GM19324 (cell line): Measurements from ENCODE around the gene ASPG.
"Not testable (repeated sequence)": the region's sequence is repeated elsewhere in the genome, so short reads cannot be mapped to it uniquely, and the experiment has no call there.

ENCODE experiments used
- ATAC-seq: cut with Tn5 transposase; IDR thresholded peaks from one replicate; pipeline ENCODE4 v1.9.1; 2021; ENCODE audit warnings: mild to moderate bottlenecking, moderate library complexity; ENCODE audit not compliant: unreplicated experiment, low FRiP score

The ASPG gene

DNA sequence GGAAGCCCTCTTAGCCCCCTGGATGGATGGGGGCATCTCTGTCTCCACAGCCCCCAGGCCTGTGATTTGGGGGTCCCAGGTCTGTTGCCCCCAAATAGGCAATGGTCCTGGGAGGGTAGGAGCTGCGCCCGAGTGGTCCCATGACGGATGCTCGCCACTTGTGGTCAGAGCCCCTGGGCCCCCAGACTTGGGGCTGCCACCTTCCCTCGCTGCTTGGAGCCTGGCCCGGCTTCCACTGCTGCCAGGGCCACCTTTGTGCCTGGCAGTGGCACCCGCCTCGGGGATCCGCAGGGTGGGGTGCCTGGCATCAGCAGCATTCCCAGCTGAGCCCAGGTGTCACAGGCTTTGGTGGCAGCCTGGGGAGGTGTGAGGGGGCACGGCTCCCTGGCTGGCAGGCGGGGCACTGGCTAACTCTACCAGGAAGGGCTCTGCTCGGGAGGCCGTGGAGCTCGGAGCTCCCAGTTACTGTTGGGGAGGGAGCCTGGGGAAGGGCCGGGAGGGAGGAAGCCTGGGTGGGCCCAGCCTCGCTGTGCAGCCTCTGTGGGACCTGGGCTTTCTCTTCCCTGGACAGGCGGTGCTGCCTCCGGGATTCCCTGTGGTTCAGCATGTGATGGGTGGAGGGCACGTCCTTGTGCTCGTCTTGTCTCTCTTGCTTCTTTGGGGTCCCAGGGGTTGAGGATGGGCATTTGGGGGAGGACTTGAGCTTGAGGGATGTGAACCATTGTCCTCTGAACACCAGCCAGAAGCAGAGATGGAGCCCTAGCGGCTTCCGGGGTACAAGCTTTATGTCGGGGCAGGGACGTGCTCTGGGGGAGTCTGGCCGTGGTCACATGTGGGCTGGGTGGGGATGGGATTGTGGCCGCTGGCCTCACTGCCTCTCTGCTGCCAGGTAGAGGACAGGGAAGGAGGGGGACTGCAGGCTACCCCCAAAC lies 58.3 kb downstream of the ASPG start:
- no peak for ATAC-seq

DNA sequence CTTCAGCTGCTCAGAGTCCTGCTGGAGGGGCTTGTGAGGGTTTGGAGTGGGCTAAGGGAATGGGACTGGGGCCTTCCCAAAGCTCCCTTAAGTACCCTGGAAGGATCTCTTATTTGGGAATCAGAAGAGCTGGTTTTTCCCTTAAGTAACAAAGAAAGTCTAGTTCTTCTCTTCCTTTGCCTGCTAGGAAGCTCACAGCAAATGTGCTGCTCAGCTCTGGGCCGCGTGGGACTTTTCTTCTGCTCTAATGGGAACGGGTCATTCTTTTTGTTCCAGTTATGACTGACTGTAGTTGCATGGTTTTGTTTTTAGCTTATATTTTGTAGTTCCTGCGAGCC lies 58.9 kb downstream of the ASPG start:
- ATAC-seq = no peak

DNA sequence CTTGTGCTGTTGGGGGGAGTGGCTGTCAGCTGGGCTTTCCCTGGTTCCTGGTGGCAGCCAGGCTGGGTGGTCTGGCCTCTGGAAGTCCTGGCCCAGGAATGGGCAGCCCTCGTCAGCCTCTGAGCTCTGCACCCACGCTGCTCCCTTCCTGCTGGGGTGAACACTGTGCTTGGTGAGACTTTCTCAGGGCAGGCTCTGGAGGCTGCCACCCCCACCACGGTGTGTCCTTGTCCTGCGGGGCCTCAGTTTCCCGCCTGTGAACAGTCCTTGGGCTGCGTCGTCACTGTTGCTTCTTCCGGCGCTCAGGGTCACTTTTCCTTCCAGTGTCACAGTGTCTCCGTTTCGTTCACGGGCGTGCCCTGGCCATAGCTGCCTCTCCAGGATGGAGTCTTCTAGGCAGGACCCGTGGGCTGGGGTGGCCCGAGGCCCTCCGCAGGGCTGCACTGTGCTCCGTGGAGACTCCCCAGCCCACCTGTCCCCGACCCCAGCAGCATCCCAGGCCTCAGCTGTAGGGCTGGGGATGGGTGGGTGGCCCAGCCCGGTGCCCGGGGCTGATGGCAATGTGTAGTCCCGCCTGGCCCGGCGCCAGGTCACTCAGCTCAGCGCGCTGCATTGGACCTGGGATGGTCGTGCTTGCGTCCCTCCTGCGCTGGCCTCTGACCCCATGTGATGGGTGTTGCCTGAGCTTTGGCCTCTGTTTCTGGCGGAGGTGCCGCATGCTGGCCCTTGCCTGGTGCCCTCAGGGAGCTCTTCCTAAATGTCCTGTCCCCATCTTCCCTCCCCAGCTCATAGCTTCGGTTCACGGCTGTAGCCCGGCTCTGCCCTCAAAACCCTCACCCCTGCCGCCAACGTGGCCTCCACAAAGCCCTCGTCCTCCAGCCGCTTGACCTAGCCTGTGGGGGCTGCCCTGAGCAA lies 59.7 kb downstream of the ASPG start:
- no peak for ATAC-seq

DNA sequence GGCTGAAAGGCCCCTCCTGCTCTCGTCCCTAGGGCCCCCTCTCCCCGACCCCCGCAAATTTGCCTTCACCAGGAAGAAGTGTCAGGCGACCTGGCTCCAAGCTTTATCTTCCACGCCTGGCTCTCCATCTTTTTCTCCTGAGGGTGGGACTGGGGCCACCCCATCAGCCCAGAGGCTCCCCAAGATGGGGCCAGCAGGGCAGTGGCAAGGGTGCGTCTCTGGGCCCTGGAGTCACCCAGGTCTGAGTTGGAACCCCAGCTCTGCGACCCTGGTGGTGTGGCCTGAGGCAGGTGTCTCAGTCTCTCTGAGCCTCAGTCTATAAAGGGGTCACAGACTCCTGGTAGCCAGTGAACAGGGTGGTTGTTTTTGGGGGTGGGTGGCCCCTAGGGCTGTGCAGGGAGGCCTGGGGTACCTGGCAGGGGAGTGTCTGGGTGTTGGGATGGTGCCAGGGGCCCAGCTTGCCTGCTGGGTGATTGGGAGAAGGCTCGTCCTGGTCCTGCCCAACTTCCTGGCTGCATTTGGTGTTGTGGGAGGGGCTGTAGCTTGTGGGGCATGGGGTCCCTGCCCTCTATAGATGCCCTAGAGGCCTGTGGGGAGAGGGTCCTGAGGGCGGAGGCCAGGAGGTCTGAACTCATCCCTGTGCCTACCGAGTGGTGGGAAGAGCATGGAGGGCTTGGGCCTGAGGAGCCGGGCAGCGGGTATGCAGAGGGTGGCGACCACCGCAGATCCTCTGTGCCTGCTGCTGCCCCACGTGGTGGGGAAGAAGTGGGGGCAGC lies 60.5 kb downstream of the ASPG start:
- ATAC-seq = no peak

DNA sequence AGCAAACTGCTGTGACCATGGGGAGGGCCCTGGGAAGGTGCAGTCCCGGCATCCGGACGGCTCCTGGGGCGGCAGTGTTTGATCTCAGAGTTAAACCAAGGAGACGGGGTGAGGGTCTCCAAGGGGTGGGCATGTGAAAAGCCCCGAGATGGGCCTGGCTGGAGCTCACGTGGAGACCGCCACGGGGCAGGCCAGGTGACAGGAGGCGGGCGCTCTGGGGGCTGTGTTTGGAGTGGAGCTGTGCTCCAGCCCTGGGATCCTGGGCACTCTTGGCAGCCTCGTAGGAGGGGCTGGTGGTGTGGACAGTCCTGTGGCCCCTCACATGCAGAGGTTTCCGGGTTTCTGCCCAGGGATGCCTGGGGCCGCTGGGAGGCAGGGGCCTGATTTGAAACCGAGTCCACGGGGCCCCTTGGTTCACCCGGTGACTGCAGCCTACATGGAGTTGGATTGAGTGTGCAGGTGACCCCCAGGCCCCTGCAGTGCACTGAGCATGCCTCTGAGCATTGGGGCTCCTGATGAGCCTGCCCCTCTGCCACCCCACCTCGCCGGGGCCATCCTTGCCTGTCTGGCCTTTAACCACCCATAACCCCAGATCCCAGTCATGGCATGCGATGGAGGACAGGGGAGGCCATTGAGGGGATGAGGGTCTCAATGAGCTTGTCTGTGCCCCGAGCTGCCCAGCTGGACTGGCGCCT lies 61.3 kb downstream of the ASPG start:
- no peak for ATAC-seq

DNA sequence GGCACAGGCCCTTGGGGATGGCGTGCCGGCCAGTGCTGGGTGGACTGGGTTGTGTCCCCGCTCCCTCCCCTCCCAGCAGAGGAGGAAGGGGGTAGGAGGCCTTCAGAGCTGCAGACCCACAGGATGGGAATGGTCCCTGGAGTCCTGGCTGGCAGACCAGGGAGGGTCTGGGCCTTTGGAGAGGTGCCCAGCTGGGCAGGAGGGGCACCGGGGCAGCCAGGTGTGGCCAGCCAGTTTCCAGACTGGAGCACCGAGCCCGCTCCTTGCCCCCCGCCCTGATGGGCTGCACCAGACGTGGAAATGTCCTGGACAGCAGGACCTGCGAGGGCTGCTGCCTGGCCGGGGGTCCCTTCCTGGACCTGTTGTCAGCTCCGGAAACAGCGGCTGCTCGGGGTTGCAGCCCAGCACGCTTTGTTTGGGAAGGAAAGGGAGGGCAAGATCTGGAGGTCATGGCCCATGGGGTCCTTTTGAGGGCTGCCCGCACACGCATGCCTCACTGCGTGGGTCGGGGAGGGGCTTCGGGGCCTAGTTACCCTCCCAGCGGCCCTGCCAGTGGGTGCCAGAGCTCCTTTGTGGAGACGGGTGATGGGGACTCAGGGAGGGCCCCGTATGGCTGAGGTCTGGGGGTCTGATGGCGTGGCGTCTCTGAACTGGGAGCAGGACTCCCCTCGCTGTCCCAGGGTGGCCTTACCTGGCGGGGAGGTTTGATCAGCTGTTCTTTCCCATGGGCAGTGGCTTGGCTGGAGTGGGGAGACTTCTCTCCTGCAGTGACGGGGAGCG lies 62.0 kb downstream of the ASPG start:
- no peak for ATAC-seq

DNA sequence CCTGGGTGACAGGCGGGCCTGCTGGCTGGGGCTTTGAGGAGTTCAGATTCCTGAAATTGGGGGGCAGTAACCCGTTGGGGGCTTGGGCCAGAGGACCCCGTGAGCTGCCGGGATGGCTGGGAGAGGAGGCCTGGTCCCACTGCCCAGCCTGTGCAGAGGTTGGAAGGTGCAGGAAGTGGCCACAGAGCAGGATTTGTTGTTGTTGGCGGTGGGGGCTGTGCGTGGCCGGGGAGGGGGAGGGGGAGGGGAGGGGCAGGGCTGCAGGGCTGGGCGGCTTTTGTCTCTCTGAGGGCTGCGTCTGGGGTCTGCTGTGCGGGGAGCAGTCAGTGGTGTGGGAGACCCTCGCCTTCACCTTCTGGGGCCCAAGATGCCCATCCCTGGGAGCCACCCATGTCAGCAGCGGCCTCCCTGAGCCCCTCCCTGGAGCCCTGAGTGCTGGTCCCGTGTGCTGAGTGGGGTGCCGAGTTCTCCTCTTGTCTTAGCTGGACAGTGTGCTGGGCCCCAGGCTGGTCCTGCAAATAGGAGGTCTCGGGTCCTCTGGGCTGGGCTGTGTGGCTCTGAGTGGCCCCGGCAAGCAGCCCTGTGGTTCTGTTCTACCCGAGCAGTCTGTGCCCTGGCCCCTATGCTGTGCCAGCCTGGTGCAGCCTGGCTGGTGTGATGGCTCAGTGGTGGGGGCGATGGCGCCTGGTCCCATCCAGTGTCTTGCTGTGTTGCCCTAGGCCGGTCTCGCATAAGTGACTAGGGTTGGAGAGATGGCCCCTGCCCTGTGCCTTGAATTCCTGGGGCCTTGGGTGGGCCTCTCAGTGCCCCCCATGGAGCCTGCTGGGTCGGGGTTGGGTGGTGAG lies 63.2 kb downstream of the ASPG start:
- no peak for ATAC-seq

DNA sequence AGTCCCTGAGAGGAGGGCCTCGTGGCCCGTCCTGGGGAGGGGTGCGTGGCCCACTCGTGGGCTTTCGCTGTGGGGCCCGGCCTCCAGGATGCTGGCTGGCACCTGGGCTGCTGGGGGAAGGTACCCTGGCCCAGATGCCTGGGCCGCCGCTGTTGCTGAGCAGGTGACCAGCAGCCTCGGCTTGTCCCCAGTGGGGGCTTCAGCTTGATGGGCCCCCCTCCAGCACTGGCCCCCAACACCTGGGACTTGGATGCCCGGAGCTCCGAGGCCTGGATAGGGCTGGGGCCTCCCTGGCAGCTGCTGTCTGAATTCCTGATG lies 63.7 kb downstream of the ASPG start:
- ATAC-seq = no peak

DNA sequence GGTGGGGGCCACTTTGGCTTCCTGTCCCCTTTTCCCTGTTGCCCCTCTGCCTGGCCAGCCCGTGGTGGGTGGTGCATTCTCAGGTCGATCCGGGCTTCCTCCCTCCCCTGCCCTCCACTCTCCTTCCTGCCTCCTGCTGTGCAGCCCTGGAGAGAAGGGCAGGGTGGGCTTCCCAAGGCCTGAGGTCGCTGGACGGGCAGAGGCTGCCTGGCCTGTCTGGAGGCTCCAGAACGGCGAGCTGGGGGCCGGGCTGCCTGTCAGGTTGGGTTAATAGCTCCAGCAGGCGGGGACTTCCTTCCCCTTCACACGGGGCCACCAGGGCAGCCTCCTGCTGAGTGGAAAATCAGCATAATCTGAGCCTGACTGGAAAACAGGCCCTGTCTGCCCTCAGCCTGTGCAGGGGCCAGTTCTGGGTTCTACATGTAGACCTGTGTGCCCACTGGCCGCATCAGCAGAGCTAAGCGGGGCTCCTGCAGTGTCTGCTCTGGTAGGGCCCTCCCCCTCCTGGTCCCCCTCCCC lies 64.2 kb downstream of the ASPG start:
- ATAC-seq = no peak

DNA sequence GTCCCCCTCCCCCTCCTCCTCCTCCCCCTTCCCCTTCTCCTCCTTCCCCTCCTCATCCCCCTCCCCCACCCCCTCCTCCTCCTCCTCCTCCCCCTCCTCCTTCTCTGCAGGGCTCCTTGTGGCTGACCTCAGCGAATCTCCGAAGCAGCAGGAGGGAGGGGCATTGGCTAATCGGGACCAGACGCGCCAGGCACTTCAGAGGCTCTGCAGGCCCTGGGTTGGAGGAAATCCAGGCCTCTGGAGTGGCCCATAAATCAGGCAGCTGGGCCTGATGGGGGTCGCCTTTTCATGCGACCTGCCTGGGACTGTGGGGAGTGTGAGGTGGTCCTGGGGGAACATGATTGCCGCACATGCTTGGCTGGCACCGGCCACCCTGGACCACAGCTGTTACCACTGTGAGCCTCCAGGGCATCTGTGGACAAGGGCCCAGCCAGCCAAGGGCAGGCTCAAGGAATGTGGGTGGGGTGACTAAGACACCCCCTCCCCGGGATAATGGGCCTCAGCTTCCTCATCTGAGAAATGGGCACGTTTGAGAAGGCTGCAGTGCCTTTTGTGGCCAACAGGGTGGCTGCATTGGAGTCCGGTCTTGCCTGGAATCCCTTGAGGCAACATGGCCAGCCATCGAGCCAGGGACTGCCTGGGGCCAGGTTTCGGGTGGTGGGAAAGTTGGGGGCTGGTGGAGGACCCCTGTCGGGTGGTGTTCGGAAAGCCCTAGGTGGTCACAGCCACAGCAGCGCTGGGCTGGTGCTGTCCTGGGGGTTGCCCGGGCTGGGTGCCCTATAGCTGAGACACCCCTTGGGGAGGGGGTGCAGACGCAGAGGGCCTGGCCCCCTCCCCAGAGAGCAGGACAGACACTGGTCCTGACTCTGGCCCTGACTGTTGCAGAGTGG lies 64.9 kb downstream of the ASPG start:
- ATAC-seq = no peak

DNA sequence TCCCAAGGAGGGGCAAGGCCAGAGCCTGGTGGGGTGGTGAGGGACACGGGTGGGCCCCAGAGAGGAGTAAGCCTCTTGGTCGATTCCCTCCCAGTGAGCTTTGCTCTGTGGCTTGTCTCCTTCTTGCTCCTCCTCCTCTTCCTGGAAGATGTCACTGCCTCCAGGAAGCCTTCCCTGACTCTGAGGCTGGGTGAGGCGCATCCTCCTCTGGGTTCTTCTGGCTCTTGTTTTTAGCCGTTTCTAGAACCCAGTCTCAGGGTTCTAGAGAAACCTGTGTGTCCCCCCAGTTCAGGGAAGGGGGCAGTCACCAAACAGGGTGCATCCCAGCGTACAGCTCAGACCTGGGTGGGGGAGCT lies 65.5 kb downstream of the ASPG start:
- no peak for ATAC-seq

DNA sequence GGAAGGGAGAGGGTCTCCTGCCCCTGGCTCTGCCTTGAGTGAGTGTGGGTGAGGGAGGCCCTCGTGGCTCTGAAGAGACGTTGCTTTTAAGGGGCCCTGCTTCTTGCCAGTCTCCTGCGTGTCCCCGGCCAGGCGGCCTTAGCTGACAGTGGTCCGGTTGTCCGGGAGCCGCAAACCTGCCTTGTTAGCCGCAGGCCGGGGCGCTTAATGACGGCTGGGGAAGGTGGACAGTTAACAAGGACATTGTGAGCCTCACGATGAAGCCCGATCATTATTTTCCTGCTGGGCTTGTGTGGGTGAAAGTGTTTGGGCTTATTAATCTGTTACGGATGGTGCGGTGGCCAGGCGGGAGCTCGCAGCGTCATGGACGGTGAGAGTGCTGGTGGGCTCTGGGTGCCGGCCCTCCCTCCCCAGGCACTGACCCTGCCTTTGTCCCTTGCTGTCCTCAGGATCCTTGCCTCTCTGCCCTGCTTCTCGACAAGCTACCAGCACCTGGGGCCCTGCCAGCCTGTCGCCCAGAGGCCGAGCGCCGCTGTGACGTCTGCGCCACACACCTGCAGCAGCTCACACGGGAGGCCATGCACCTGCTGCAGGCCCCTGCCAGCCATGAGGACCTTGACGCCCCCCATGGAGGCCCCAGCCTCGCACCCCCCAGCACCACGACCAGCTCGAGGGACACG lies 66.2 kb downstream of the ASPG start:
- no peak for ATAC-seq

DNA sequence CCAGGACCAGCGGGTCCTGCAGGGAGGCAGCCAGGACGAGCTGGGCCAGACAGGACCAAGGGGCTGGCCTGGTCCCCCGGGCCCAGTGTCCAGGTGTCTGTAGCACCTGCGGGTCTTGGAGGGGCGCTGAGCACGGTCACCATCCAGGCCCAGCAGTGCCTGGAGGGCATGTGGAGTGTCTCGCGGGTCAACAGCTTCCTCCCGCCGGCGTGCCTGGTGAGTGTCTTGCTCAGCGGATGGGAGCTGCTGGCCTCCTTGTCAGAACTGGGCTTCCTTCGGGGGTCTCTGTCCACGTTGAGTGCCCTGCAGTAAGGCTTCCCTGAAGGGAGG lies 66.7 kb downstream of the ASPG start:
- ATAC-seq = no peak

DNA sequence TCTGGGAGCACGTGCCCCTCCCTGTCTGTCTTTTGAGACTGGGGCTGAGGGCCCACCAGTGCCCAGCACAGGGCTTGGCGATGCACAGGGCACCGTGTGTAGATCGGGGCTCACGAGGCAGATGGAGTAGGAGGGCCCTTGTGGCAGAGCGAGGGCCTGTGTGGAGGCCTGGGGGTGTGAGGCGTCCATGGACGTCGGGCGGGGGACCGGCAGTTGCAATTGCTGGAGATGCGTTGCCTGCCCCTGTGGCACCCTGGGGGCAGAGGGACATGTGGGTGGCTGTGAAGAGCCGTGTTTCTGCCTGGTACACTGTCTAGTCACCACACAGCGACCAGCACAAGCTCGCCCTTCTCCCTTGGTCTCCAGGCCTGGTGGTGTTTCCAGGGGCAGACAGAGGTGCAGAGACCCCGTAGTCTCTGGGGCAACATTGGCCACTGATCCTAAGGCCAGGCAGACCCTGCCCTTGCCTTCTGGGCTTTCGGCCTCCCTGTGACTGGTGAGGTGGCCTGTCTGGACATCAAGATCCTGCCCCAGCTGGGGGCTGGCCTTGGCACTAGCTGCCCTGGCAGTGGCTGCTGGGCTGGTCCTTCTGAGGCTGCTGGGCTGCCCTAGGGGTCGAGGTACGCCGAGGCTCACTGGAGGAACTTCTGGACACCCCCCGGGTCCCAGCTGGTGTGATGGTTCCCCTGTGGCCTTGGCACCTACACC lies 67.3 kb downstream of the ASPG start:
- ATAC-seq = no peak

DNA sequence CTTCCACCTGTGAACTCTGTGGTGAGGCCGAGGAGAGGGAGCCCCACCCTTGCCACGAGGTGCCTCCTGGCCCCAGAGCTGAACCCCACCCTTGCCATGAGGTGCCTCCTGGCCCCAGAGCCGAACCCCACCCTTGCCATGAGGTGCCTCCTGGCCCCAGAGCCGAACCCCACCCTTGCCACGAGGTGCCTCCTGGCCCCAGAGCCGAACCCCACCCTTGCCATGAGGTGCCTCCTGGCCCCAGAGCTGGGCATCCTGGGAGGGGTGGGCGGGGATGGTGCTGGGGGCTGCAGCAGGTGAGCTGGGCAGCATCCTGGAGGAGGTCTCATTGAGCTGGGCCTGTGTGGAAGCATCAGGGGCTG lies 67.9 kb downstream of the ASPG start:
- ATAC-seq = not testable (repeated sequence)

DNA sequence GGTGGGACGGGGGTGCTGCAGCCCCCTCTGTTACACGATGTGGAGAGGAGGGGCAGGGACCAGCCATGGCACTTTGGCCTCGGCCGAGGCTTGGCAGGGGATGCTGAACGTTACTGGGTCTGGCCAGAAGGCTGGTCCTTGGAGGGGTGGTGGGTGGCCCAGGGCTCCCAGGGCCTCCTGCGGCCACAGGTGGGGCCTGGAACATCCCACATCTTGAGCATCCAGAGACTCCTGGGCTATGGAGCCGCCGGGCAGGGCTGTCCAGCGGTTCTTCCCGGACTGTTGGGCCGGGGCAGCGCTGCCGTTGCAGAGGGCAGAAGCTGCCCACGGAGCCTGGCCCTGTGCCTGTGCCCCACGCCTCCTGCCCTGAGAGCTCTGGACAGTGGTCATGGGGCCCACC lies 68.7 kb downstream of the ASPG start:
- no peak for ATAC-seq

DNA sequence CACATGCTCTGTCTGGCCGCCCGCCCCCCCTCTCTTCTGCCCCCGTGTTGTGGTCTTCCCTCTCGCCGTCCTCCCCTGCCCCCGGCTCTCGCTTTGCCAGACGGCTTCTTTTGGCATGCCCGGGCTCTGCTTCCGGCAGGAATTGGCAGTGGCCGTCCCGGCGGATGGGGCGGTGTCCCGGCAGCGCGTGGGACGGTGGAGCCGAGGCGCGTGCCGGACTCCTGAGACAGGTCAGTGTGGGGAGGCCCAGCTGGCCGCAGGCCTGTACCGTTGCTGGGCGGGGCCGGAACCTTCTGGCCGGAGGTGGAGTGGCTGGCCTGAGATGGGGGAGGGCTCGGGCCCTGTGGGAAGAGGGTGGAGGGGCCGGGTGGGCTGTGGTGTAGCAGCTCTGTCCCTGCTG lies 70.0 kb downstream of the ASPG start:
- ATAC-seq = no peak
